ENCODE results near the gene PURA.
"Not testable (repeated sequence)": the region's sequence is repeated elsewhere in the genome, so short reads cannot be mapped to it uniquely, and the experiment has no call there.

PURA gene

GRCh38 chr5:140134277-140134935, 20.5 kb downstream of the PURA start:
- no peak for DNase-seq (ENCODE audit: low read depth in 2 of 2, low spot score in 1 of 2)

- DNase-seq (ENCODE audit: low read depth in 2 of 2, low spot score in 1 of 2) = no peak
Measured at GRCh38 chr5:140135127-140135526, 21.2 kb downstream of the PURA start.

- no peak for DNase-seq (ENCODE audit: low read depth in 2 of 2, low spot score in 1 of 2)
Measured at GRCh38 chr5:140136624-140137023, 22.7 kb downstream of the PURA start.

GRCh38 chr5:140140435-140140834, 26.5 kb downstream of the PURA start:
- no peak for DNase-seq (ENCODE audit: low read depth in 2 of 2, low spot score in 1 of 2)

DNA sequence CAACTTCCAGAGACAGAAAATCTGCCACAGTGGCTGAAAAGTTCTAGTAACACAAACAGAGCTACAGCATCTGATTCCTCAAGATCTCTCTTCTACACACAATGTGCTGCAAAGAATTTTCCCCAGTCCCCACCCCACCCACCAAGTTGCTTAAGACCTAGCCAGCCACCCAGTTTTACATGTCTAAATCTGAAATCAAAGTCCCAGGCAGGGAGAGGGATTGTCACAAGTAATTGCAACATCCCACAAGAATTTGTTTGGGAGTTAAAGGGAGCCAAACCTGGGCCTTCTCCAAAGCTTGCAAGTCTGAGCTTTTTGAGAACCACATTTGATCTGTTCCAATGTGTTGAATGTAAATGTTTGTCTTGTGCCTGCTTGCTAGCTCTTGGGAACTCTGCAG, 27.3 kb downstream of the PURA start:
- DNase-seq (ENCODE audit: low read depth in 2 of 2, low spot score in 1 of 2) = no peak

GRCh38 chr5:140142246-140142645, 28.3 kb downstream of the PURA start:
- no peak for DNase-seq (ENCODE audit: low read depth in 2 of 2, low spot score in 1 of 2)

DNA sequence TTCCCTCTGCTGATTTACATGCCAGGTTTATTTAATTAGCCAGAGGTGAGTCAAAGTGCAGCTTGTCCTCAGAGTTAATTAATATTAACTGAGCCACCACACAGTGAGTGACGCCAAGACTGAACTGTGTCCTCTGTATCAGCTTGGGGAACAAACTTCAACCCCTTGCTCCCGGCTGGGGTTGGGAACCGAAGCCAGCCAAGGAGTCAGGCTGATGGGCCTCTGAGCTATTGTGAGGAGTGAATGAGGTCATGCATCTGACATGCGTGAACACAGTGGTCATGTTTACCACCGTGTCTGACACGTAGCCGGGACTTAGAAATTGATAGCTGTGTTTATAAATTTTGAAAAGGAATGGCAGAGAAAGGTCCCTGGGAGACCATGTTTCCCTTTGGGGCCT, 28.9 kb downstream of the PURA start:
- DNase-seq (ENCODE audit: low read depth in 2 of 2, low spot score in 1 of 2) = no peak

DNA sequence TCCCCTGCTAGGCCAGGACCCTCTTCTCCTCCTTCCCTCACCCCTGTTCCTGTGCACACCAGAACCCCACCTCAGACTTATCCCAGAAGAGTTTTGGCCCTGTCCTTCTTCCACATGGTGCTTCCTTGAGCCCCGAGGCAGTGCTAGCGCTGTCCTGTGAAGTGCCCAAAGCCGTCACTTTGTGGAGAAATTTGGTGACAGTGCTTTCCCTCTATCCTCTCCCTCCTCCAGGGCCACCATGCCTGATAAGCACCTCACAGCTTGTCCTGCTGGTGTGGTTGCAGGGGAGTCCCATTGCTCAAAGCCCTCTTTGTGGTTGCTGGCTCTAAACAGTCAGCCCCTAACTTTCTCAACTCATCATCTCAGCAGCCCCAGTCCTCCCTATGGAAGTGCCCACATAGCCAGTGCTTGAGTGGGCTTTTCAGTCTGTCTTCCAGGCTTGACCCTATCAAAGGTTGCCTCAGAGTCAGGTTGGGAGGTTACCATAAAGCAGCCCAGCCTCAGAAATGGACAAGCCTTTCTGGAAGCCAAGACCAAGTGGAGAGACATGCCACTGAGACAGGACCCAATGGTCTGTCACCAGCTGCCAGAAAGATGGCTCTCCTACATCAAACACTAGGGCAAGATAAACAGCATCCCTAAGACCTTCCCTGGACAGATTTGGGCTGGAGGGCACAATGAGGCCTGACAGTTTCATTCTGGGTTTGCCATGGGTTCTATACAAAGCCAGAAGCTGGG, 29.8 kb downstream of the PURA start:
- no peak for DNase-seq (ENCODE audit: low read depth in 2 of 2, low spot score in 1 of 2)

DNA sequence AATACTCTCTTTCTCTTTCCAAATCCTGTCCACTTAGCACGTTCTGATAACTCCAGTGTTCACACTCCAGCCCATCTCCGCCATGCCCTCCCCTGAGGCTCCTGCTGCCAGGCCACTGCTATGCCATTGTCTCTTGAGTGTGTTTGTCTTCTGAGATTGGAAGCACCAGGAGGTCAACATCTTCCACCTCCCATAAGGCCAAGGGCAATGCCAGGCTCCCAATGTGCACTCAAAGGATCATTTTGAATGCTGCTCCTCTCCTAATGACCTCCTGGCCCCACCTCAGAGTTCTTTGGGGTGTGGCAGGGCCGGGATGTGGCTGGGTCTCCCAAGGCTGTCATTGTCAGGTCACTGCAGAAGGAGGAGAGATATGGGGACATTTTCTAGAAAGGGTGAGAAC, 31.3 kb downstream of the PURA start:
- DNase-seq (ENCODE audit: low read depth in 2 of 2, low spot score in 1 of 2) = no peak

DNA sequence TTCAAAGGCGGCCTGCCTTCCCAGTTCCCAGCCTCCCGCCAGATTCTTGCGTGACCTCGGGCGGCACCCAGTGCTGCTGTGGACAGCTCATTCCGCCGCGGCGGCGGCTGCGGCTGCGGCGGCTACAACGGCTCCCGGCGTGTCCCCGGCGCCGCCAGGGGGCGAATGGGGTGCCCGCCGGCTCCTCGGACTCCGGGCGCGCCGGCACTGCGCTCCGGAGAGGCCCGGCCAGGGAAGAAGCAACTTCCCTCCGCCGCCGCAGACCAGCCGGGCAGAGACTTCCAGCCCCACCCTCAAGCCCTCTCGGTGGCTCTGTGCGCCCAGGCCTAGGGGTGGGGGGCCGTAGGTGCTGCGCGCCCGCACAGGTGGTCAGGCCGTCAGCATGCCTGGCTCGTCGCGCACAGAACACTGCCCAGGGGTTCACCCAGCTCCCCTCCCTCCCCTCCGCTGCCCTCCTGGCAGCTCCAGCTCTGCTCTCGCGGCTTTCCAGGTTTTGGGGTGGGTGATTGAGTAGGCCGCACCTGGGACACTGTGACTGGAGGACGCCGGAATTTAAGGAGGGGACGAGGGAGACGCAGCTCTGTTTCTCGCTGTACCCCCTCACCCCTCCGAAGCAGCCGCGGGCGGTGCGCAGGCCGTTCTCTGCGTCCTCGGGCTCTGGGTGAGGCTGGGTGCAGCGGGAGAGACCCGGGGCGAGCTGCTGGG, 32.1 kb downstream of the PURA start:
- peak; percentile 11 to 18 for DNase-seq (ENCODE audit: low read depth in 2 of 2, low spot score in 1 of 2)

- no peak for DNase-seq (ENCODE audit: low read depth in 2 of 2, low spot score in 1 of 2)
Measured at GRCh38 chr5:140146523-140146842, 32.6 kb downstream of the PURA start.

DNA sequence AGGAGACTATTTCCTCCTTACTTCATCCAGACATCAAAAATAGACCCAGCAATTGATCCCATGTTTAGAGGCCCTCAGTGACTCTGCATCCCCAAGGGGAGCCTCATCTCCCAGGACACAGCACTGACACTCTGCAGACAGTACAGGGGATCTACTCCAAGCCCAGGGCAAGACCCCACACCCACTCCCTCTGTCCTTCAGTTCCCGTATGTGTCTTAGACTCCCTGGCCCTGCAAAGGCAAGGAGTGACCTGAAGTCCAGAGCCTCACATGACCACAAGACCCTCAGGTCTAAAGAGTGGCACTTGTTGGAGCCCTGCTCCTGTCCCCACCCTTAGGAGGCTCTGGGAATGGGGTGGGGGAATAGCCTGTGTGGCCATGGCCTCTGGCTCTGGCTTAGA, 33.6 kb downstream of the PURA start:
- no peak for DNase-seq (ENCODE audit: low read depth in 2 of 2, low spot score in 1 of 2)

DNA sequence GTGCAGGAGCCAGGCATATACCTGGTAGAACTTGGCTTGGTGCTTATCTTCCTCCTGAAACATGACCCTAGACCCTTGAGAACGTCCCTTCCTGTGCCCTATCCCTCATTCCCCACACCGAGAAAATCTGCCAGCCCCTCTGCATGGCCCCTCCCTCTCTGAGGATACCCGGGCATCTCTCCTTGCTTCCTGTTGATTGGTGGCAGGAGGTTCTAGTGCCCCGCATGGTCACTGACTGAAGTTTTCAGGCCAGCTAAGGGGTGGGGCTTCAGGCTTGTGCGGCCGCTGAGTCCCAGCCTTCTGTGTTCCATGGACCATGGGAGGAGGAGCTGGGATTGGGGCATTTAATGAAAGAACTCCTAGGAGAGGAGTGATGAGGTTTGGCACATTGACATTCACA, 34.6 kb downstream of the PURA start:
- DNase-seq (ENCODE audit: low read depth in 2 of 2, low spot score in 1 of 2) = no peak

DNA sequence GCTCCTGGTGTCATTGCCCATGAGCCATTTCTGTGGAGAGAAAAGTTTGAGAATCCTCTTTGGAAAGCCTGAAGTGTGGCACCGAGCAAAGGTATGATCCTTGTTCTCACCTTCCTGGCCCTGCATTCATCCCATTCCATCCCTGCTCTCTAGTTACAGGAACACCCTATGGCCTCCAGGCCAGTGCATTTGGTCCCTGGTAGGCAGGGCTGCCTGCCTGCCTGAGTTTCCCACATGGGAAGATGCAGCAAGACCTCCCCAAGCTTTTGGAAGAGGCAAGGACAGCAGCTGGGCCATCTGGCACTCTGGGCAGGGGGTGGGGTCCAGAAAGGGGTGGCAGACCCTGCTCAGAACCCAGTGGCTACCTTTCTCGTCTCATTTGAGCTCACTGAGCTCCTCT, 36.3 kb downstream of the PURA start:
- DNase-seq (ENCODE audit: low read depth in 2 of 2, low spot score in 1 of 2) = no peak

- no peak for DNase-seq (ENCODE audit: low read depth in 2 of 2, low spot score in 1 of 2)
Measured at GRCh38 chr5:140151144-140152021, 37.5 kb downstream of the PURA start.

GRCh38 chr5:140152022-140152999, 38.4 kb downstream of the PURA start:
- DNase-seq (ENCODE audit: low read depth in 2 of 2, low spot score in 1 of 2) = no peak

DNA sequence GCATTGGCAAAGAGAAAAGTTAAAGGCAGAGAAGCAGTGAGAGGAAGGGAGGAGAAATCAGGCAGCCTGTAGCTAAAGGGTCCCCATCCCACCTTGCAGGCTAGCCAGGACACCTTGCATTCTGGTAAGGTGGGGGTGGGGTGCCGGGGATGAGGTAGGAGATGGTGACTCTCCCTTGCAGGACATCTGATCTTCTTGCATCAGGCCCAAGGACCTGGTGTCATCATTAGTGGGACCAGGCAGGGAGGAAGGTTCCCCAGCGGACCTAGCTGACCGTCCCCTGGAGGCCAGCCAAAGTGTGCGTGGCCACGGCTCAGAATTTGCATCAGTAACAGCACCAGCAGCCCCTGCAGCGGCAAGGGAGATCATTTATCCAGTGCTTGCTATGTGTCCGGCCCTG, 39.3 kb downstream of the PURA start:
- DNase-seq (ENCODE audit: low read depth in 2 of 2, low spot score in 1 of 2) = no peak

DNA sequence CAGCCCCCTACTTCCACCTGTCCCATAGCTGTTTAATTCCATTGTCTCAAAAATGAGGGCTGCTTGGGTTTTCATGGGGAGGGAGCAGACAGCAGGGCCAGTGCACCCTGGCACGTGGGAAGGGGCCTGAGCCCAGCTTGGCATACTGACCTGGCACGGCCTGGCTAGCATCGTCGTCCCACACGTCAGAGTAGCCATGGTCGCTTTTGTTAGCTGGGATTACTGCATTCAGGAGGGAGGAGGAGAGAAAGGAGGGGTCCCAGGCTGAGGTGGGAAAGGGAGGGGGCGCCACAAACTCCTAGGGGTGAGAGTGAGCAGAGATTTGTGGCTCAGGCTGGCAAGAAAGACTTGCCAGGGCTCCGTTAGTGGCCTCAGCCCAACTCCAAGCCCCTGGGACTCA, 40.0 kb downstream of the PURA start:
- no peak for DNase-seq (ENCODE audit: low read depth in 2 of 2, low spot score in 1 of 2)

- DNase-seq (ENCODE audit: low read depth in 2 of 2, low spot score in 1 of 2) = not testable (repeated sequence)
Measured at GRCh38 chr5:140154710-140155381, 40.9 kb downstream of the PURA start.
